Naive B cell (primary cell): Measurements from ENCODE around the gene PROCA1. TPM values are rescaled to one million over a fixed set of nuclear protein-coding genes. Genes with fewer than 3 reads are reported as not detected.

Experiments
- ATAC-seq, 2 donors: fragments of 150-1000 bp; cut with Tn5 transposase; 2 replicates each; pipeline ENCODE4 v1.10.0; 2021; ENCODE audit warnings: low read depth in 2 of 2, mild to moderate bottlenecking in 2 of 2, moderate library complexity in 2 of 2
- DNase-seq: peaks from one replicate; pipeline ENCODE4 v3.0.0; 2022
- H3K27ac Mint-ChIP-seq, 6 donors: one replicate each; pipeline ENCODE4 v1.8.0; 2020 to 2022; ENCODE audit warnings: mild to moderate bottlenecking in 6 of 6, mixed read lengths in 6 of 6, moderate library complexity in 5 of 6, inconsistent platforms in 2 of 6
- H3K27me3 Mint-ChIP-seq, 3 donors: one replicate each; pipeline ENCODE4 v1.8.0; 2021 to 2022; ENCODE audit warnings: mixed read lengths in 3 of 3, mild to moderate bottlenecking in 1 of 3
- H3K36me3 Mint-ChIP-seq, 2 donors: one replicate each; pipeline ENCODE4 v1.8.0; 2020 to 2022; ENCODE audit warnings: mixed read lengths in 2 of 2, inconsistent platforms in 1 of 2, mild to moderate bottlenecking in 1 of 2
- H3K4me1 Mint-ChIP-seq, 3 donors: one replicate each; pipeline ENCODE4 v1.8.0; 2020 to 2022; ENCODE audit warnings: mixed read lengths in 3 of 3, inconsistent platforms in 1 of 3, mild to moderate bottlenecking in 1 of 3, moderate library complexity in 1 of 3
- H3K4me3 Mint-ChIP-seq, 8 donors: one replicate each; pipeline ENCODE4 v1.8.0; 2020 to 2022; ENCODE audit warnings: mild to moderate bottlenecking in 8 of 8, mixed read lengths in 8 of 8, moderate library complexity in 8 of 8, inconsistent platforms in 2 of 8
- H3K9me3 Mint-ChIP-seq, 7 donors: one replicate each; pipeline ENCODE4 v1.8.0; 2020 to 2022; ENCODE audit warnings: mixed read lengths in 7 of 7, mild to moderate bottlenecking in 5 of 7, inconsistent platforms in 2 of 7, moderate library complexity in 1 of 7
- polyA plus RNA-seq, 6 donors: library from polyadenylated mRNA; unstranded; fragments of 300-500 nt; fragmentation: Illumina TruSeq; gene quantifications; one replicate each; pipeline ENCODE4 v1.2.3, GENCODE V29; 2021; ENCODE audit warnings: low read depth in 6 of 6

Gene PROCA1, protein sequence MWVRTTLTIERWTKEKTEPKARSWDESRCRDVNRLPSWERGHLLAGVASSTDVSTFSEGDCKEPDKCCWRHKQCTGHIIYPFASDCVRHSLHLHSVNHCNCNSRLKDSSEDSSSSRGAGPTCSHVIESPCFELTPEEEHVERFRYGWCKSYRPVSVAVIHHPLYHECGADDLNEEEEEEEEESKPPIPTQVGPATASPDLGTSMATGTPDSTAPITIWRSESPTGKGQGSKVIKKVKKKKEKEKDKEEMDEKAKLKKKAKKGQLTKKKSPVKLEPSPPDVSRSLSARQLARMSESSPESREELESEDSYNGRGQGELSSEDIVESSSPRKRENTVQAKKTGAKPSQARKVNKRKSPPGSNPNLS
- polyA plus RNA-seq = 1 to 10 TPM in 3 of 6 donors, under 1 TPM in 2, not detected in 1; 0.29 to 2.3 (median 1.1) TPM

DNA sequence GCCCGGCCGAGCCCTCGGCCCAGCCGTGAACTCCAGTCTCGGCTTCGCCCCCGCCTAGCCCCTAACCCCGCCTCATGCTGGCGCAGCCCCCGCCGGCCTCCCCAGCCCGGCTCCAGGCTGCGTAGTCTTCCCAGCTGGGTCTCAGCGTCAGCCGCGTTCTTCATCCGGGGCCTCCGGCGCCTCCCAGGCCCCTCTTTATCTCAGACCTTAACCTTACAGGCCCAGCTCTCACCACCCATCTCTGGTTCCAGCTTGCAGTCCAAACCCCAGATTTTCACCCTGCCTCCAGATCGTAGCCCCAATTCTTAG, at the start of gene PROCA1:
TSS of gene PROCA1 (minus strand) at position 166 of the 309 bp plus-strand sequence. CDS start 228 bp downstream, outside the sequence.
- ATAC-seq (peak; percentile 45 to 46), DNase-seq (no peak)
- H3K4me1 Mint-ChIP-seq = peaks cover 21 to 22% (median 21%) of the 10 kb centered on the region in 3 donors
- H3K36me3 Mint-ChIP-seq = no peaks in the 10 kb centered on the region
- H3K27me3 Mint-ChIP-seq = no peaks in the 10 kb centered on the region
- peak within 1 kb of the TSS; percentile 77 to 95 (median 93) for H3K4me3 Mint-ChIP-seq
- H3K27ac Mint-ChIP-seq = peak within 1 kb of the TSS; percentile 83 to 98 (median 90)
- H3K9me3 Mint-ChIP-seq = no peaks in the 10 kb centered on the region

DNA sequence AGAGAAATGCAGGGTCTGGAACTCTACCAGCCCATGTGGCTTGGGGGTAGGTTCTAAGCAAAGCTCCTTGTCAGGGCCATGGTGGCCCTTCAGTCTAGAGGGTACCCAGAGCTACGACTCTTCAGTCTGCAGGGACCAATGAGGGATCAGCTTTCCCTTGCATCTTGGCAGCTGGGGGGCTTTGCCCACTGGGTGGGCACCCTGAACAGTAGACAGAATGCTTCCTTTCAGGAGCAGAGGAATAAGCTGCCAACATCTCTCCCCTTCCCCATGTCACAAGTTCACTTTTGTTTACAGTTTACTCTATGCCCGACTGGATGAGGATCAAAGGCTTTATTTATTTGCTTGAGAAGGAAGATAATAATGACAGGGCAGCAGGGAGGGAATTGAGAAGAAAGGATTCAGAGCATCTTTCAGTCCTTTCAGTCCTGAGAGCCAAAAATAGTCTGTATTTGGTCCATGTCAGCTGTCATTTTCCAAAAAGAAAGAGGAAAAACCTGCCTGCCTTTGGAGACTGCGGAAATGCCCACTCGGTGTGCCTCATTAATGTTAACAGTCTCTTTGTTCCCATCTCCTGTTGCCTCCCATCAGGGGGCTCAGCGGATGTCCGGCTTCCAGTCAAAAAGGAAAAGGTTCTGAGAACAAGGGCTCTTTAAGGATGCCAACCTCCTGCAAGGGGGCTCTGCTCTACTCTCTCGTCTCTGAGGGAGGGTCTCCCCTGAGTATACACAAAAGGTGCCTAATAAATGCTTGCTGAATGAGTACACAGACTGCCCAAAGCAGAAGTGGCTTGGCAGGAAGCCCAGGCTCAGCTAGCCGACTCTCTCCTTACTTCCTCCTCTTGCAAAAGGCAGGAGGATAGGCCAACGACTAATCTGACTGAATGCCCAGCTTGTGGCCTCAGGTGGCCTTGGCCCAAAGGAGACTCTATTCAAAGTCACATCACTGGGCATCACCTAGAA, 49.2 kb upstream of the PROCA1 start:
- no peak for DNase-seq
- peaks cover 10 to 19% (median 19%) of the 10 kb centered on the region in 3 donors for H3K4me1 Mint-ChIP-seq
- no peaks in the 10 kb centered on the region for H3K27me3 Mint-ChIP-seq
- no peaks in the 10 kb centered on the region for H3K9me3 Mint-ChIP-seq
- H3K27ac Mint-ChIP-seq = peak overlapping the region in 3 of 6 donors; percentile 31 to 66 (median 34)
- peak overlapping the region in 1 of 8 donors; percentile 12 for H3K4me3 Mint-ChIP-seq
- ATAC-seq = no peak
- no peaks in the 10 kb centered on the region for H3K36me3 Mint-ChIP-seq

DNA sequence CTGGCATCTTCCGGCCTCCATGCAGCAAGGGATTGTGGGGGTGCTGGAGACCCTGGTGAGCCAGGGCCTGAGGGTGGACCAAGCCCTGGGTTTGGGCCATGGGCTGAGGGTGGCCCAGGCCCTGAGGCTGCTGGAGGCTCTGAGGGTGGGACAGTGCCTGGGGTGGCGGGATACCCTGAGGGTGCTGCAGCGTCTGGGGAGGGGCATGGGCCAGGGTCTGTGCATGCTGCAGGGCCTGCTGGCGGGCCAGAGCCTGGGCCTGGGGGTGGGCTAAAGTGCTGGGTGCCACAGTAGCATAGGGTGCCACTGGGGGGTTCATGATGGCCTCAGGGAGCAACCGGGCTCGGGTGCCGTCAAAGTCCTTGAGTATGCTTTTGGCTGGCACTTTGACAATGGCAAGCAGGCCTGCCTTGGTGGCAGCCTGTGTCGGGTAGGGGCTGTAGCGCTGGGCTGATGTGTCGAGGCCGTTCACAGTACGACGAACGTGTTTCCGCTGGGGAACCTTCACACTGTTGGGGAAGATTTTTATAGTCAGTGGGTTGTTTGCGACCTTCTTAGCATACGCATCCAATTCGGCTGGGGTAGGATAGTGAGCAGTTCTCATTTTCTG, 47.7 kb upstream of the PROCA1 start:
- no peak overlapping the region for H3K4me3 Mint-ChIP-seq
- H3K36me3 Mint-ChIP-seq = no peaks in the 10 kb centered on the region

DNA sequence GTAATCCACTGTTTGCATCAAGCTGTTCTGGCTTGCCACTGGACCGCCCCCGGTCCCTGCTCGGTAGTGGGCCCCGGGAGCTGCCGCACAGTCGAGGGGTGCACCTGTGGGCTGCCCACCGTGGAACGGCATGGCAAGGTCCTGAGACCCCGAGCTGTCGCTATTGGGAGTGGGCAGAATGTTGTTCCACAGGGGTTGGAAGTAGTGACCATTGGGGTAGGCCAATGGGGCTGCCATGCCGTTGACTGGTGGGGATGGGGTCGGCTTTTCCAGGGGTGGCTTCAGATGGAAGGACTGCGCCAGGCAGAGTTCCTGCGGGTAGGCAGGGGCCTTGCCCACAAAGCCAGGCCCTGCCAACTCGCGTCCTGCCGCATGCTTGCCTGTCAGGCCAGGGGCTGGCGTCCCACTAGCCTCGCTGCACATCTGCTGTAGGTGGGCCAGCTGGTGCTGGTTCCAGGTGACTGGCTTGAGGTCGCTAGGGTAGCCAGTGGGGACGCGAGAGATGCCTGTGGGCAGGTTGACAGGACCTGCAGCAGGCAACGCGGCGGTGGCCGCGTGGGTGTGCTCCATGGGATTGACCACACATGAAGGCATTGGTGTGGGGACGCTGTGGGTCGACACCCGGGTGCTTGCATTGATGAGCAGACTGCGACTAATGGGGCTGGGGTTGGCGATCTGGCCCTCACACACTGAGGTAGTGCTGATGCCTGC, 46.9 kb upstream of the PROCA1 start:
- Mint-ChIP-seq H3K4me3 (no peak overlapping the region), H3K27ac (peak overlapping the region in 3 of 6 donors; percentile 26 to 82 (median 42)), H3K36me3 (no peaks in the 10 kb centered on the region), H3K4me1 (peaks cover 8 to 14% (median 13%) of the 10 kb centered on the region in 3 donors), H3K9me3 (no peaks in the 10 kb centered on the region), H3K27me3 (no peaks in the 10 kb centered on the region)
- DNase-seq (no peak), ATAC-seq (no peak)

More for the DNA sequence above, 47.7 kb upstream of the PROCA1 start:
- Mint-ChIP-seq H3K27ac (peak overlapping the region in 1 of 6 donors; percentile 26), H3K27me3 (no peaks in the 10 kb centered on the region), H3K4me1 (peaks cover 12 to 19% (median 19%) of the 10 kb centered on the region in 3 donors), H3K9me3 (no peaks in the 10 kb centered on the region)
- DNase-seq (no peak), ATAC-seq (no peak)

DNA sequence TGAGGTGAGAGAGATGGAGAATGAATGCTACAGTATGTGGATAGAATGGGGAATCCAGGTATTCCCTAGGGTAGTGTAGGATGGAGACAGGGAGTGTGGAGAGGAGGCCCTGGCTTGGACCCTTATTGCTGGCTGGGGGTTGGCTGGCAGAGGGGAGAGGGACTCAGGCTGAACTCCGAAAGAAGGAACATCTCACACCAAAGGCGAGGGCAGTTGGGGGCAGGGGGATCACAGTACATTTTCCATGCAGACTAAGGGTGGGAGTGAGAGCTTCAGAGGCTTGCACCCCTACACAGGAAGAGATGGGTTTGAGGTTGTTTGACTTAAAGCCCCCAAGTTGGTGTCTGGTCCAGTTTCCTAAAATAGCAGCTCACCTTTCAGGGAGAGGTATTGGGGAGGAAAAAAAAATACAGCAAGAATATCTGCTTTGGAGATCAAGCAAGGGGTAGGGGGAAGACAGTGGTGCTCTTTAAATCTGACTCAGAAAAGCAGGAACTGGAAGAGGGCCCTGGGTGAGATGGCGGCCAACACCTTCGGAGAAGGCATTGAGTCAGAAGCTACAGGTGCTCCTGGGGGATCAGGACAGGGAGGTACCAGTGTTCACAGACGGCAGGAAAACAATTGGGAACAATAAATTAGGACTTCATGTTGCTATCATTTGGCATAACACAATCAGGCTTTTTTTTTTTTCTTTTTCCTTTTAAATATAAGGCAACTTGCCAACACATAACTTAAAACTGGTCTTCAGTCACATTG, 44.5 kb upstream of the PROCA1 start:
- Mint-ChIP-seq H3K4me1 (peaks cover 6 to 19% (median 8%) of the 10 kb centered on the region in 3 donors), H3K27me3 (no peaks in the 10 kb centered on the region), H3K27ac (peak overlapping the region in 2 of 6 donors; percentile 76 to 81), H3K4me3 (peak overlapping the region in 1 of 8 donors; percentile 47), H3K36me3 (no peaks in the 10 kb centered on the region), H3K9me3 (no peaks in the 10 kb centered on the region)
- no peak for DNase-seq
- no peak for ATAC-seq

DNA sequence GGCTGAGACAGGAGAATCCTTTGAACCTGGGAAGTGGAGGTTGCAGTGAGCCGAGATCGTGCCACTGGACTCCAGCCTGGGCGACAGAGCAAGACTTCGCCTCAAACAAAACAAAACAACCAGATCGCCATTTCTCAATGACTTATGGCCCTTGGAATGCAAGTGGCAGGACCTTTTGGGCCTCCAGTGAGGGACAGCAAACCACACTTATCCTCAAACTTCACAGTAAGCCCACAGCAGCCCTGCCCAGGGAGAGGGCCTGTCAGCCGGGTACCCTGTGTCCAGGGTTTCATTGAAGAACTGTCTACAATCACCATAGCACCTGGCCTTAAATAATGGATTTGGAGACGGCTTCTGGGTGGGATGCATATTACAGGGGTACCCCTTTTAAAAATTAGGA, 43.8 kb upstream of the PROCA1 start:
- H3K27me3 Mint-ChIP-seq = no peaks in the 10 kb centered on the region
- H3K4me1 Mint-ChIP-seq = peaks cover 4 to 17% (median 8%) of the 10 kb centered on the region in 3 donors
- H3K9me3 Mint-ChIP-seq = no peaks in the 10 kb centered on the region
- no peak overlapping the region for H3K4me3 Mint-ChIP-seq
- DNase-seq (no peak), ATAC-seq (no peak)
- no peaks in the 10 kb centered on the region for H3K36me3 Mint-ChIP-seq
- H3K27ac Mint-ChIP-seq = peak overlapping the region in 1 of 6 donors; percentile 76

DNA sequence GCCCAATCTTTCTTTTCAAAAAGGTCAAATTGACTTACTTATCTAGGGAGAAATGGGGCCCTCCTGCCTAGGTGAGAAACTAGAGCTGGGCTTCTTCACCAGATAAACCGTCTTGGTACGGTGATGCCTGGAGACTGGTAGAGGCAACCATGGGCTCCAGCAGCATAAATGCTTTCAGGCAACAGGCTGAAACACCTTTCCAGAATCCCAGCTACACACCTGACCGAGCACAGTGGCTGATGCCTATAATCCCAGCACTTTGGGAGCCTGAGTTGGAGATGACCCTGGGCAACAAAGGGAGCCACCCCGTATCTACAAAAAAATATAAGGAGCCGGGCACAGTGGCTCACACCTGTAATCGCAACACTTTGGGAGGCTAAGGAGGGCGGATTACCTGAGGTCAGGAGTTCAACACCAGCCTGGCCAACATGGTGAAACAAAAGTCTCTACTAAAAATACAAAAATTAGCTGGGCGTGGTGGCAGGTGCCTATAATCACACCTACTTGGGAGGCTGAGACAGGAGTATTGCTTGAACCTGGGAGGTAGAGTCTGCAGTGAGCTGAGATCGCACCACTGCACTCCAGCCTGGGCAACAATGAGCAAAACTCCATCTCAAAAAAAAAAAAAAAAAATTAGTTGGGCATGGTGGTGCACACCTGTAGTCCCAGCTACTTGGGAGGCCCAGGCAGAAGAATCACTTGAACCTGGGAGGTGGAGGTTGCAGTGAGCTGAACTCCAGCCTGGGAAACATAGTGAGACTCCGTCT, 40.1 kb upstream of the PROCA1 start:
- no peaks in the 10 kb centered on the region for H3K27me3 Mint-ChIP-seq
- H3K27ac Mint-ChIP-seq = peak overlapping the region in 5 of 6 donors; percentile 44 to 73 (median 49)
- H3K4me1 Mint-ChIP-seq = peaks cover 16 to 43% (median 21%) of the 10 kb centered on the region in 3 donors
- no peaks in the 10 kb centered on the region for H3K36me3 Mint-ChIP-seq
- no peak for DNase-seq
- peak overlapping the region in 2 of 8 donors; percentile 29 to 41 for H3K4me3 Mint-ChIP-seq
- no peaks in the 10 kb centered on the region for H3K9me3 Mint-ChIP-seq
- no peak for ATAC-seq

DNA sequence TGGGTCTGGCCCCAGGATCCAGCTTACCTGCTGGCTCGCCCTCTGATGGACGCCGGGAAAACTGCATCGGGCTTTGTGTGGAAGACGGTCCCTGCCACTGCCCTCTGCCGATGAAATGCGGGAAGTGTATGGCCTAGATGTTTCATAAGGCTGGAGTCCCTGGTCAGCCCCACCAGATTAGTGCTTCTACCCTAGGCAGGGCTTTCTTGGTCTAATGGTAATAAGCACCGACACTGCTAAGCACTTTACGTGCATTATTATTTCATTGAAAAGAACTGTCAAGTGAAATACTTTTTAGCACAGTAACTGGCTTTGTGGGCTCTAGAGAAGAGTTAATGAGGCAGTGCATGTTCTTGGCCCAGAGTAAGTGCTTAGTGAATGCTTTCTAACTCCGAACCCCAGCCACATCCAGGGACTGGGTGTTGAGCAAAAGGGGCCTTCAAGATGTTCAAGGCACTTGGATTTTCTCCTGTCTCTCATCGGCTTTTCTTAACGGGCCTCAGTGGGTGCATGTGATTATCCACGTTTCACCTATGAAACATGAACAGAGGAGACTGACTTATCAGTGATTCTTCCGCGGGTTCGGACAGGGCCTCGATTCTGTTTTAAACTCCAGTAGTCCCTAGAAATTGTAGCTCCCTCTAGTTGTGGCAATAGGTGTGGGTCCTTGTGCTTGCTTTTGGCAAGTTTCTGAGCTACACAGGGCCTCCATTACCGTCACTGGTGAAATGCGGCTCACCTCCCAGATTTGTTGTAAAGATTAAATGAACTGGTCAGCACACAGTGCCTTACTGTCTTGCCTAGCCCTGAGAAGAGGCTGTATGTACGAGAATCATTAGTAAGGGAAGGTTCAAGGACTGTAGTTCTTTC, 38.7 kb upstream of the PROCA1 start:
- peak; percentile 70 to 81 for ATAC-seq
- H3K9me3 Mint-ChIP-seq = no peaks in the 10 kb centered on the region
- no peaks in the 10 kb centered on the region for H3K27me3 Mint-ChIP-seq
- no peaks in the 10 kb centered on the region for H3K36me3 Mint-ChIP-seq
- peak overlapping the region; percentile 41 to 92 (median 76) for H3K27ac Mint-ChIP-seq
- peak; percentile 89 for DNase-seq
- peak overlapping the region in 3 of 8 donors; percentile 9 to 67 (median 47) for H3K4me3 Mint-ChIP-seq
- H3K4me1 Mint-ChIP-seq = peaks cover 26 to 54% (median 30%) of the 10 kb centered on the region in 3 donors

DNA sequence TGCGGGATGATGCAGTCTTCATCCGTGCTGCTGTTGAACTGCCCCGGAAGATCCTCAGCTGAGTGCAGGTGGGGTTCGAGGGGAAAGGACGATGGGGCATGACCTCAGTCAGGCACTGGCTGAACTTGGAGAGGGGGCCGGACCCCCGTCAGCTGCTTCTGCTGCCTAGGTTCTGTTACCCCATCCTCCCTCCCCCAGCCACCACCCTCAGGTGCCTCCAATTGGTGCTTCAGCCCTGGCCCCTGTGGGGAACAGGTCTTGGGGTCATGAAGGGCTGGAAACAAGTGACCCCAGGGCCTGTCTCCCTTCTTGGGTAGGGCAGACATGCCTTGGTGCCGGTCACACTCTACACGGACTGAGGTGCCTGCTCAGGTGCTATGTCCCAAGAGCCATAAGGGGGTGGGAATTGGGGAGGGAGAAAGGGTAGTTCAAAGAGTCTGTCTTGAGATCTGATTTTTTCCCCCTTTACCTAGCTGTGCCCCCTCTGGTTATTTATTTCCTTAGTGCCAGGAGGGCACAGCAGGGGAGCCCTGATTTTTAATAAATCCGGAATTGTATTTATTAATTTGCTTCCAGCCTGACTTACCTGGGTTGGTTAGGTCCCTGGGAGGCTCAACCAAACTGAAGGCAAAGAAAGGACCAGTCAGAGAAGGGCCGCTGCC, 38.0 kb upstream of the PROCA1 start:
- no peaks in the 10 kb centered on the region for H3K9me3 Mint-ChIP-seq
- peak in 1 of 2 donors; percentile 2 for ATAC-seq
- peak overlapping the region in 5 of 6 donors; percentile 26 to 92 (median 67) for H3K27ac Mint-ChIP-seq
- peaks cover 30 to 56% (median 36%) of the 10 kb centered on the region in 3 donors for H3K4me1 Mint-ChIP-seq
- peak overlapping the region in 2 of 8 donors; percentile 47 to 77 for H3K4me3 Mint-ChIP-seq
- no peaks in the 10 kb centered on the region for H3K36me3 Mint-ChIP-seq
- no peak for DNase-seq
- no peaks in the 10 kb centered on the region for H3K27me3 Mint-ChIP-seq

DNA sequence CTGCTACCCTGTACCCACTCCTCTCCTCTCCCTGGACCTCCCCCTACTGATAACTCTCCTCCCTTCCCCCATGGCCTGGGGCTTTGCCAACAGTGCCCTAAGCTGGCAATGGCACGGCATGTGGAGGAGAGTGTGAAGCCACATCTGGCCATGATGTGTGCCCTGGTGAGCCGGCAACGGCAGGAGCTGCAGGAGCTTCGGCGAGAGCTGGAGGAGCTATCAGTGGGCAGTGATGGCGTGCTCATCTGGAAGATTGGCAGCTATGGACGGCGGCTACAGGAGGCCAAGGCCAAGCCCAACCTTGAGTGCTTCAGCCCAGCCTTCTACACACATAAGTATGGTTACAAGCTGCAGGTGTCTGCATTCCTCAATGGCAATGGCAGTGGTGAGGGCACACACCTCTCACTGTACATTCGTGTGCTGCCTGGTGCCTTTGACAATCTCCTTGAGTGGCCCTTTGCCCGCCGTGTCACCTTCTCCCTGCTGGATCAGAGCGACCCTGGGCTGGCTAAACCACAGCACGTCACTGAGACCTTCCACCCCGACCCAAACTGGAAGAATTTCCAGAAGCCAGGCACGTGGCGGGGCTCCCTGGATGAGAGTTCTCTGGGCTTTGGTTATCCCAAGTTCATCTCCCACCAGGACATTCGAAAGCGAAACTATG, 37.3 kb upstream of the PROCA1 start:
- peak overlapping the region in 3 of 6 donors; percentile 67 to 80 (median 72) for H3K27ac Mint-ChIP-seq
- DNase-seq = no peak
- ATAC-seq = no peak
- H3K27me3 Mint-ChIP-seq = no peaks in the 10 kb centered on the region
- peaks cover 30 to 56% (median 36%) of the 10 kb centered on the region in 3 donors for H3K4me1 Mint-ChIP-seq
- no peaks in the 10 kb centered on the region for H3K36me3 Mint-ChIP-seq
- peak overlapping the region in 1 of 8 donors; percentile 77 for H3K4me3 Mint-ChIP-seq
- no peaks in the 10 kb centered on the region for H3K9me3 Mint-ChIP-seq
